HG03025 (cell line): Measurements from ENCODE around the gene MERTK.

Source experiments
- ATAC-seq: cut with Tn5 transposase; IDR thresholded peaks from one replicate; pipeline ENCODE4 v1.9.1; 2021; ENCODE audit warnings: mild to moderate bottlenecking, moderate library complexity; ENCODE audit not compliant: unreplicated experiment, low FRiP score

The MERTK gene

DNA sequence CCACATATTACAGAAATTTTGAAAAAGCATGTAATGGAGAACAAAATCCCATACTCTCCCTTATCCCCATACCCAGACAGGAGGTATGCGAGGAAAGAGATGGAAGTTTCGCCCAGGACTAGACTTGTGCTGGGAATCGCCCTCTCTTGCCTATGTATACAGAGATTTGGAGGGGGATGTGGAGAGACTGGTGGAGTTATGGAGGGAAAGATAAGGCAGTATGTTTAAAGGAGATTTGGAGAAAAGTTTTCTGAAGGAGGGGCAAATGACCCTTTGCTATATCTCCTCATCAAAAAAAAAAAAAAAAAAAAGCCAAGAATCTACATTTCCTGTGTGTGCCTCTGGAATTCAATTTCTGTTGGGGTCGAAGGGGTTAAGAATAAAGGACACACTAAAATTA lies 75.3 kb downstream of the MERTK start:
- no peak for ATAC-seq

DNA sequence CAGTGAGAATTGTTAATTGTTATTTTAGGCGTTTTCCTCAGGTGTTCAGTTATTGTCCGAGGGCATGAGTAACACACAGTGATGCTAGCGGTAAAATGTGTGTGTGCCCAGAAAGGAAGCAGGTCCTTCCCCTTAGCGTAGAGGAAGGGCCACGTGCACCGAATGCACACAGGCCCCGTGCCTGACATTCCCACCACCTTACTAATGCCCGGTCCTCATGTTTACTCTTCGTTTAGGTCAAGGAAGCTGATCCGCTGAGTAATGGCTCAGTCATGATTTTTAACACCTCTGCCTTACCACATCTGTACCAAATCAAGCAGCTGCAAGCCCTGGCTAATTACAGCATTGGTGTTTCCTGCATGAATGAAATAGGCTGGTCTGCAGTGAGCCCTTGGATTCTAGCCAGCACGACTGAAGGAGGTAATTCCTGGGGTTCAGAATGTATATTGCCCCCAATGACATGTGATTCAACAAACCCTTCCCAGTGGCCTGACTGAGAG lies 76.7 kb downstream of the MERTK start:
- no peak for ATAC-seq

DNA sequence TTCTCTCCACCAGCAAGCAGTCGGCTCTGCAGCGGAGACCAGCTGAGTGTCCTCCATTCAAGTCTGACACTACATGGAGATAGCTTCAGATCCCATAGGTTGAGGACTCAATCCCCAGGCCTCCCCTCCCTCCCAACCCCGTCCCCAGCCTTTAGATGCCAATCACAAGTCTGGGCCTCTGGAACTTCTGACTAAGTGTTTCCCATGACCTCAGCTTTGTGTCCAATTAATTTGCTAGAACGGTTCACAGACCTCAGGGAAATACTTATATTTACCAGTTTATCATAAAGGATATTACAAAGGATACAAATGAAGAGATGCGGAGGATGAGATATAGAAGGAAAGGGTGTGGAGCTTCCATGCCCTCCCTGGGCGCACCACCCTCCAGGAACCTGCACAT lies 77.4 kb downstream of the MERTK start:
- no peak for ATAC-seq

DNA sequence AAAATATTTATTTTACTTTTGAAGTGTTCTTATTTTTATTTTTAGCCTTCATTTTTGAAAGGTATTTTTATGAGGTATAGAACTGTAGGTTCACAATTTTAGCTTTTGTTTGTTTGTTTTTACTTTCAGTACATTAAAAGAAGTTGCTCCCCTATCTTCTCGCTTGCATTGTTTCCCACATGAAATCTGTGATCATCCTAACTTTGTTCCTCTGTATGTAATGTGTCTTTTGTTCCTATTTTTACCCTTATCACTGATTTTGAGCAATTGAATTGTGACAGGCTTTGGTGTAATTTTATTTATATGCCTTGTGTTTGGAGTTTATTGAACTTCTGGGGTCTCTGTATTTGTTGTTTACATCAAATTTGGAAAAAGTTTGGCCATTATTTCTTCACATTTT lies 78.8 kb downstream of the MERTK start:
- no peak for ATAC-seq

DNA sequence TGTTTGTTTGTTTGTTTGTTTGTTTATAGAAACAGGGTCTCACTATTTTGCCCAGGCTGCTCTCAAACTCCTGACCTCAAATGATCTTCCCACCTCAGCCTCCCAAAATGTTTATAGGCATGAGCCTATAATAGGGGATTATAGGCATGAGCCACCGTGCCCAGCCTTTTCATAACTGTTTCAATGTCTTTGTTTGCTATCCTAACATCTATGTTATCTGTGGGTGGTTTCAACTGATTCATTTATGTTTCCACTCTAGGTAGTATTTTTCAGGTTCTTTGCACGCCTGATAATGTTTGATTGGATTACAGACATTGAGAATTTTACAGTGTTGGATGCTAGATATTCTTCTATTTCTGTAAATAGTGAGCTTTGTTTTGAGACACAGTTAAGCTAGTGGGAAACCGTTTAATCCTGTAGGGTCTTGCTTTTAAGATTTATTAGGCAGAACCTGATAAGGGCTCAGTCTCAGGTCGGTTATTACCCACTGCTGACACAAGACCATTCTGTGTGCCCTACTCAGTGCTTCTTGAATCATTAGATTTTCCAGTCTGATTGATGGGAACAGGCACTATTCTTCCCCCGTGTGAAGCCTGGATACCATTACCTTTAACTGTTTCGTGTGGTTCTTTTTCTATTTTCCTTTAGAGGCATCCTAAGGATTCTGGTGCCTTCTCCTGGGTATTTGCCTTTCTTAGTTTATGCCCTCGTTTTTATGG lies 80.2 kb downstream of the MERTK start:
- no peak for ATAC-seq

DNA sequence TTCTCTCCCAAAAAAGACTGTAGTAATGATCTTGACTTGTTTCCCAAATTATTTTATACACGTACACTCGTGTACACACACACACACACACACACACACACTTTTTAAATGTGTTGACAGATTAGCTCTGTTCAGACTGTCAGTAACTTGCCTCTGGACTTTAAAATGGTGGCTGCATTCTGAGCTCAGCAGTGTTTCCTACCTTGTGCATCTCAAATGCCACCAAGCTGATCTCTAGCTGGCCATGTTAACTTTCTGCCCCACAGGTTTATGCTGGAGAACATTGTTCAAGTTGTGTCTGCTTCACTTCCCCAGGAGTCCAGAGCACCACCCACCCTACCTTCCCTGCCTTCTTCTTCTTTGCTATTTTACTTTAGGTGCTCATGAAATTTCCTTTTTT lies 83.3 kb downstream of the MERTK start:
- ATAC-seq = no peak

DNA sequence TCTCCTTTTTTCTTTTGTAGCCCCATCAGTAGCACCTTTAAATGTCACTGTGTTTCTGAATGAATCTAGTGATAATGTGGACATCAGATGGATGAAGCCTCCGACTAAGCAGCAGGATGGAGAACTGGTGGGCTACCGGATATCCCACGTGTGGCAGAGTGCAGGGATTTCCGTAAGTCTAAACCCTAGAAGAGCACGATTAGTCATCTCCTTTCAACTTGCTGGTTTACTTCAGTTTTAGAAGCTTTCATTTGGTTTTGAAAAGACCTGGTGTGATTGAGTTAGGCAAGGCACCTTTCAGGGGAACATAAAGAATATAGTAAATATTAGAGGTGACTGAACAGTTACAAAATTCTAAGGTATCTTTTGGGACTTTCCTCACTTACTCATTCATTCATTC lies 84.4 kb downstream of the MERTK start:
- ATAC-seq = no peak

DNA sequence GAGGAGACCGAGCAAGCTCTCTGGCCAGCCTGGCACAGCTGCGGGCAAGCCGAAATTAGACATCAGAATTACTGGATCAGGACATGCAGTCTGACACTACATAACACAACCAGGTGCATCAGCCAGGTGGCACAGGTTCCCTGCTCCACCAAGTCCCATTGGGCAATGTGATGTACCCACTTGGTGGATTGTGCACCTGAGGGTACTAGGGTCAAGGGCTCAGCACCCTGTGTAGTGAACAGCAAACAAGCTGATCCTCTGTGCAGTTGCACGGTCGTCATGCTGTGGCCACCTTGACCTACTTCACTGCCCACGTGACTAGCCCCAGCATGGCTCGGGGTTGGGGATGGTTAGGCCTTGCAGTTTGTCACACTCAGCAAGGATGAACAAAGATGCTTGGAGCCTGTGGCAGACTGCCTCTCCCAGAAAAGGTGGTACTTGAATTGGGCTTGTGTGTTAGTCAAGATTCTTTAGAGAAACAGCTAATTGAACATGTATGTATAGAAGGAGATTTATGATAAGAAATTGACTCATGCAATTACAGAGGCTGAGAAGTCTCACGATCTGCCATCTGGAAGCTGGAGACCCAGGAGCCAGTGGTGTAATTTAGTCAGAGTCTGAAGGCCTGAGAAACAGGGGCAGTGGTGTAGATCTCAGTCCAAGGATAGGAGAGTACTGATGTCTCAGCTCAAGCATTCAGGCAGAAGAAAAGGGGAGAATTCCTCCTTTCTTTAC lies 85.2 kb downstream of the MERTK start:
- ATAC-seq = no peak

DNA sequence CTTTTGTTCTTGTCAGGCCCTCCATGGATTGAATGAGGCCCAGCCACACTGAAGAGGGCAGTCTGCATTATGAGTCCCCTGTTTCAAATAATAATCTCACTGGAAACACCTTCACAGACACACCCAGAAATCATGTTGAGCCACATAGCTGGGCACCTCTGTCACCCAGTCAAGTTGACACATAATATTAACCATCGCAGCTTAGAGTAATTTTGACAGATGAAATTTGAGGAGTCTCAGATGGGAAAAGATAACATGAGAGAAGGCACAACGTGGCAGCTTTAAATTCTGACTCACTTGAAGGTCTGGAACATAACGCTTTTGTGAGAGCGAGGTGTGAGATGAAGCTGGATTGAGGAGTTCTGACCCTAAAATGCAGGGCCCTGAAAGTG lies 85.8 kb downstream of the MERTK start:
- no peak for ATAC-seq

DNA sequence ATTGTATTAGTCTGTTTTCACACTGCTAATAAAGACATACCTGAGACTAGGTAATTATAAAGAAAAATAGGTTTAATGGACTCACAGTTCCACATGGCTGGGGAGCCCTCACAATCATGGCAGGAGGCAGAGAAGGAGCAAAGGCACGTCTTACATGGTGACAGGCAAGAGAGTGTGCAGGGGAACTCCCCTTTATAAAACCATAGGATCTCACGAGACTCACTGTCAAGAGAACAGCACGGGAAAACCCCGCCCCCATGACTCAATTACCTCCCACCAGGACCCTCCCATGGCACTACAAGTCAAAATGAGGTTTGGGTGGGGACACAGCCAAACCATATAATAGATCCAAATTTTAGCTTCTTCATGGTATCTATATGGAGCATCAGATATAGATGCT lies 87.1 kb downstream of the MERTK start:
- ATAC-seq = no peak

DNA sequence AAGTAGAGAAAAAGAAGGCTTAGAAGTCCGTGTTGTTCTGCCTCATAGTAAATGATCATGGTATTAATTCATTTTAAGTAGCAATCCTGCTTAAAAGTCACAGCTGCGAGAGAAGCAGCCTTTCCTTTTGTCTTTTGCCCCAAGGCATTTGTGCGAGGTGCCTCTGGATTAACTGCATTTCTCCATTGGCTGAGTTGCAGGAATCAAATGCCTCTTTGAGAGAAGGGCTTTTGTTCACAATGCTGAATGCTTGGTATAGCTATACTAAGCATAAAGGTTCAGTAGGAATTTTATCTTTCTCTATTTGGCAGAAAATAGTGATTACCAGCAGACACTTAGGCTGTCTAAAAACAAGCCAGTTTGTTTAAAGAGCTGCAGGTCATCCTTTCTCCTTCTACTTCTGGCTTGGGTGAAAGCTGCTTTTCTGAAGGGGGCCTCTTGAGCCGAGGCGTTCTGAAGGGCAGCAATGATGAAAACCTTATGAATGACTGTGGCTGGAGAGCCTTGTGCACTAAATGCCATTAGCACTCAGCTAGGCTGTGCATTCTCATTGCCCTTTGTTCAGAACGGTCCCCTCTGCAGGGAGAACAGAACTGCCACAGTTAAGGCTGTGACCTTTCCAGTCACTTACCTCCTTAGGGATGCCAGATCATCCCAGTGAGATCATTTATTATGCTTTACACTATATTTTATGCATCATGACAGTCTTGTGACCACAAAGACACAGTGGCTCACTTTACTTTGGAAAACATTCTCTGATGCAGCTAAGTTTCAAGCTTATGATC lies 87.9 kb downstream of the MERTK start:
- no peak for ATAC-seq

DNA sequence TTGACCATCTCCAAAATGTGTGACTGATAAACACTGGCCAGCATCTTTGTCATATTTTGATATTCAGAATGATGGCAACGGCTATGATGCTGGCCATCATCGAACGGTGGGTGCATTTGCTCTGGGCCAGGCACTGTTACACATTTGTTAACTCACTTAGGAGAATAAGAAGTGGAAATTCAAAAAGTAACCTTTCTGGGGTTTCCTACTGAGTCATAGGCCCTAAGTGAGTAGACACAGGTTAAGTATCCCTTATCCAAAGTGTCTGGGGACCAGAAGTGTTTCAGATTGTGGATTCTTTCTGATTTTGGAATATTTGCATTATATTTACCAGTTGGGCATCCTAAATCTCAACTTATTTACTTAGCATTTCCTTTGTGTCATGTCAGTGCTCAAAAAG lies 92.0 kb downstream of the MERTK start:
- no peak for ATAC-seq

DNA sequence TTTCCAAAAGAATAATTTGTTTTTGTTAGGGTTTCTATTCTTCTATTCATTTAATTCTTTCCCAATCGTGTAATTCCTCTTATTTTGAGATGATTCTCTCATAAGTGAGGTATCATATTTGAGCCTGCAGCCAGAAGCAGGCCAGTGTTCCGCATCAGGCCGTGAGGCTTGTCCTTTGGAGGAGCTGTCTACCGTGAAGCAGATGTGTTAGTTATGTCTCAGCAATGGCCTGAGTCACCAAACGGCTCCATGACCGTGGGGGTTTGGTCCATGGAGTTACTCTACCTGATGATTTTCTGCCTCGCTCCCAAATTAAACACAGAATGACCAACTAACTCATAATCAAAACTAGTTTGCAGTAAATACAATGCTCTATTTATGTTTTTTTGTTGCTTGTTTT lies 92.4 kb downstream of the MERTK start:
- ATAC-seq = no peak

DNA sequence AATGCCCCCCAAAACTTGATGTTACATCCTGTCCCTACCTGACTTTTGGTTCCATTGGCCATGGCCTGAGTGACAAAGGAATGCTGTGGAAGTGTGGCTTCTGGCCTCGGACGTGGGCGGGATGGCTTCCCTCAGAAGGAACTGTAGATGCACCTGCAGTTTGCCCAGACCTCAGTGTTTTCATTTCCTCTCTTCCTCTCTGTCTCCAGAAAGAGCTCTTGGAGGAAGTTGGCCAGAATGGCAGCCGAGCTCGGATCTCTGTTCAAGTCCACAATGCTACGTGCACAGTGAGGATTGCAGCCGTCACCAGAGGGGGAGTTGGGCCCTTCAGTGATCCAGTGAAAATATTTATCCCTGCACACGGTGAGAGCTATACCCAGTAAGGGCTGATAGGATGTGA lies 95.6 kb downstream of the MERTK start:
- no peak for ATAC-seq

DNA sequence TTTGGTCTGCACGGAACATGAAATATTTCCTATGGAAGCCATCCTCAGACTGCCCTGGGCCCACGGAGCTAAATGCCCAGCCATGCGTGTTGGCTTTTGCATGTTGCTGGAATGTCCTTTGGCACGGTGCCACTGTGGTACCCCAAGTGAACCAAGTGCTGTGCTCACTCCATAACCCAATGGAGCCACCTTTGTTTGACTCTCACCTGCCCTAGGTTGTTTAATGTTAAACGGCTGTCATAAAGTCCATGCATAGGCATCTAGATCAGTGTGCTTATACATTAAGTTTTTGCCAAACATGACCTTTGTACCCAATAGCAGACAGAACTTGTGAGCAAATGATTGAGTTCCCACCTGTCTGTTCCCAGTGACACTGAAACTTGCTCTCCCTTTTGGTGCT lies 96.7 kb downstream of the MERTK start:
- ATAC-seq = no peak

DNA sequence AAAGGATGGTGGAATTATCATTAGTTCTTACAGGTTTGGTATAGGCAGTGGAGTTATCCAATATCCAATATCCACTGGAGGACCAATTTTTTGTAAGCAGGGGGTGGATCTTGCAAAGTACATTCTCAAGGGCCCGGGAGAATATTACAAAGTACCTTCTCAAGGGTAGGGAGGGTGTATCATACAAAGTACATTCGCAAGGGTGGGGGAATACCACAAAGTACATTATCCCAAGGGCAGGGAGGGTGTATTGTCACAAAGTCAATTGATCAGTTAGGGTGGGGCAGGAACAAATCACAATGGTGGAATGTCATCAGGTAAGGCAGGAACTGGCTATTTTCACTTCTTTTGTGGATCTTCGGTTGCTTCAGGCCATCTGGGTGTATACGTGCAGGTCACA lies 101.4 kb downstream of the MERTK start:
- no peak for ATAC-seq

DNA sequence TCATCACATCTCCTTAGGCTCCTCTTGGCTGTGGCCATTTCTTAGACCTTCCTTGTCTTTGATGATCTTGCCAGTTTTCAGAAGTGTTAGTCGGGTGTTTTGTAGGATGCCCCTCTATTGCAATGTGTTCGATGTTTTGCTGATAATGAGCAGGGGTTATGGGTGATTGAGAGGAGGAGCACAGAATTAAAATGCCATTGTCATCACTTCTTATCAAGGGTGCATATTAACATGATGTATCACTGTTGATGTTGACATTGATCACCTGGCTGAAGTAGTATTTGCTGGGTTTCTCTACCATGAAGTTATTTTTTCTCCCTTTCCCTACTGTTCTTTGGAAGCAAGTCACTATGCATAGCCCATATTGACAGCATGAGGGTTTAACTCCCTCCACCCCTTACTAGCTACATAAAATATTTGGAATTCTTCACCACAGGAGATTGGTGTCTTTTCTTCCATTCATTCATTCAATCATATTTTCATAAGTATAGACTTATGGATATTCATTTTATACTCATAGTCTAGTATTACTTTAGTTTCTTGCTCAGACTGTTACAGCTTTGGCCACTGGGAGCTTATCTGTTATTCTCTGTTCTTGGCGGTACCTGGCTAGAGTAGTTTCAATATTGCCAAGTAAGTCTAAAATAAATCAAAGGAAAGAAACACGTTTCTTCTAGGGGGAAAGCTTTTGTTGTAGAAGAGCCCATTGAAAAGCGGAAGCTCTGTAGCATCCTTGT lies 102.2 kb downstream of the MERTK start:
- no peak for ATAC-seq

DNA sequence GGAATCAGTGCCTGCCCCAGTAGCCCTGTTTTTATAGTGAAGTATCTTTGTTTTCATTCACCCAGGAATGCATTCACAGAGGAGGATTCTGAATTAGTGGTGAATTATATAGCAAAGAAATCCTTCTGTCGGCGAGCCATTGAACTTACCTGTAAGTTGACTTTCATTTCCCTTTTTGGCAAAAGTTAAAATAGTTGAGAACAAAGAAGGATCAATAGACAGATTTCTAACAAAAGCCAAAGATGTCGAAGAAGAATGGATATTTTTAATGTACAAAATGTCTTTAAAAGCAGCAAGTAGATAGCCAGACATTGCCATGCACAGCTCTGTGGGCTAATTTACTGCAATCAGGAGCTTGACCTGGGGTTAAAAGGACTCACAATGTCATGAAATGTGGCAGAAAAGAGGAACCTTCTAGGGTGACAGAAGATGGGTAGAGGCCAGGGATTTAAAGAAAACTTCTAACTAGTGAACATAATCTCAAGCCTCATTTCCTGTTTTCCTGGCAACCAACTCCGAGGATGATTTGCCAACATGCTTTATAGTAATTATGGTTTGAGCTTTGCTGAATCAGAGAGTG lies 102.8 kb downstream of the MERTK start:
- ATAC-seq = no peak

DNA sequence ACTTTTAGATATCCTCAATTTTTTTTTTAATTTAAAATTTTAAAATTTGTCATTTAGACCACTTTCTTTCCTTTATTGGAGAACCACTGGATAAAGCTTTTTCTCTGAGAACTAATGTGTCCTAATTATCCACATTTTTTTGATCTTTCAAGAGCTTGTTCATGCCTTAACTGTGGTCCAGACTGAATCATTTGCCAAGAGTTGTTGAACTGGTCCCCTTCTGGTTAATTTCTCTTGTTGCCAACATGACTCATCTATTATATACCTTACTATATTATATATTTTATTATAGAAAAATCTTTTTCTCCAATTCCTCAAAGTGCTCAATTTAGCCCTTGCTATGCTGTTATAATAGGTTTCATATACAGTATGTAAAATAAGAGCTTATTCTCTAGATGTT lies 103.5 kb downstream of the MERTK start:
- no peak for ATAC-seq

DNA sequence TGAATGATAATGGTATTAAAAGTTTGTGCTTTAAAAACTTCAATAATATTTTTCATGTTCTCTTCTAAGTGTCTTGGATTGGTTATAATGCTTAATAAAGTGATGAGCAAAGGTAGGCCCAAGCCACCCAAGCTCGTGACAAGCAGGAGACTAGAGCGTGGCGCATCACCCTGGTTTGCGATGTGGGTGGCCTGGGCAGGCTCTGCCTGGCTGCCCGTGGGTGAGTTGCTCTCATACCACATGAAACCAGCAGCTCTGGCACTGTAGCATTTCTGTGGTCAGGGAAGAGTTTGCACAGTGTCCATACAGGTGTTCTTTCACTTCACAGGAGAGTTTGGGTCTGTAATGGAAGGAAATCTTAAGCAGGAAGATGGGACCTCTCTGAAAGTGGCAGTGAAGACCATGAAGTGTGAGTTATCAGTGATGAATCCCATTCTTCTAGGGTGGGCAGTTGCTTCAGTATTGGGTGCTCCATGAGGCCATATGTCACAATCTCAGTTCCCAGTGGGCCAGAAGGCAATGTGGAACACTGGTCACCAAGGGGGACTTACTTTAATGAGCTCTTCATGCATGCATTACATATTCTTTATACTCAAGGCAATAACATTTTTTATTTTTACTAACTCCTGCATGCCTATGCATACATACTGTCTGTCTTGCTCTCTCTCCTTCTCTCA lies 105.3 kb downstream of the MERTK start:
- no peak for ATAC-seq
